PC-3 (cell line): ENCODE measurements around the gene CCNO. TPM values are rescaled to one million over a fixed set of nuclear protein-coding genes. Genes with fewer than 3 reads are reported as not detected.

ENCODE experiments used
- ATAC-seq: fragments of 200-7000 bp; cut with Tn5 transposase; 2 replicates; pipeline ENCODE4 v1.9.1; 2020; ENCODE audit warnings: mild to moderate bottlenecking, moderate library complexity
- BruUV-seq: library from RNA; stranded (reverse); fragments of 400-500 nt; replicated peaks from 2 replicates; lab custom pipeline; 2021; lab: Mats Ljungman, UMichigan
- CTCF ChIA-PET: fragments of 300-600 bp; sonication (Branson Sonifier 250); formaldehyde crosslinking; loops from one replicate; lab custom pipeline; 2022; ENCODE audit warnings: antibody characterized with exemption; lab: Charles Lee
- POLR2A ChIA-PET: fragments of 300-600 bp; sonication (Branson Sonifier 250); formaldehyde crosslinking; loops from one replicate; lab custom pipeline; 2022; ENCODE audit warnings: antibody characterized with exemption; ENCODE audit not compliant: unreplicated experiment; lab: Charles Lee
- DNase-seq: peaks from one replicate; pipeline ENCODE4 v3.0.0-alpha.2; 2015
- H2AFZ ChIP-seq: fragments of 300-600 bp; sonication (generic); 2 replicates; pipeline ENCODE4 v1.6.0; 2016; ENCODE audit warnings: antibody characterized with exemption, low read length
- H3F3A ChIP-seq: fragments of 300-600 bp; sonication (generic); one replicate; pipeline ENCODE4 v1.6.0; 2017; ENCODE audit warnings: antibody characterized with exemption, low read length, control low read depth, mild to moderate bottlenecking; ENCODE audit not compliant: unreplicated experiment
- H3K27ac ChIP-seq: fragments of 300-600 bp; sonication (generic); 2 replicates; pipeline ENCODE4 v1.5.1; 2016; ENCODE audit warnings: mild to moderate bottlenecking, low read length
- H3K27me3 ChIP-seq: fragments of 300-600 bp; sonication (generic); 2 replicates; pipeline ENCODE4 v1.6.1; 2016; ENCODE audit warnings: low read length, mixed read lengths
- H3K36me3 ChIP-seq: fragments of 300-600 bp; sonication (generic); 2 replicates; pipeline ENCODE4 v1.6.1; 2016; ENCODE audit warnings: low read depth, mixed run types, low read length, mixed read lengths
- H3K4me1 ChIP-seq: fragments of 300-600 bp; sonication (generic); 2 replicates; pipeline ENCODE4 v1.5.1; 2016; ENCODE audit warnings: low read length; ENCODE audit not compliant: insufficient read depth
- H3K4me2 ChIP-seq: fragments of 300-600 bp; sonication (generic); 2 replicates; pipeline ENCODE4 v1.6.0; 2016; ENCODE audit warnings: low read length
- H3K4me3 ChIP-seq: fragments of 300-600 bp; sonication (generic); 2 replicates; pipeline ENCODE4 v1.5.1; 2016; ENCODE audit warnings: mild to moderate bottlenecking, low read length, mixed read lengths
- H3K79me2 ChIP-seq: fragments of 300-600 bp; sonication (generic); 2 replicates; pipeline ENCODE4 v1.6.1; 2017; ENCODE audit warnings: low read length, mixed read lengths
- H3K9ac ChIP-seq: fragments of 300-600 bp; sonication (generic); 2 replicates; pipeline ENCODE4 v1.6.0; 2016; ENCODE audit warnings: mild to moderate bottlenecking, low read length
- H3K9me2 ChIP-seq: fragments of 300-600 bp; sonication (generic); replicated peaks from 2 replicates; pipeline ENCODE4 v1.6.1; 2016; ENCODE audit warnings: mixed run types, low read length, mixed read lengths
- H3K9me3 ChIP-seq: fragments of 300-600 bp; sonication (generic); 2 replicates; pipeline ENCODE4 v1.6.1; 2016; ENCODE audit warnings: low read length, mixed read lengths
- H4K20me1 ChIP-seq: fragments of 300-600 bp; sonication (generic); 2 replicates; pipeline ENCODE4 v1.6.1; 2016; ENCODE audit warnings: low read length, mixed read lengths
- CTCF ChIP-seq: fragments of 300-600 bp; sonication (generic); conservative IDR thresholded peaks from 2 replicates; pipeline ENCODE4 v1.5.1; 2017; ENCODE audit warnings: antibody characterized with exemption, low read depth, mild to moderate bottlenecking, low read length
- EZH2 ChIP-seq: fragments of 300-600 bp; sonication (generic); IDR thresholded peaks from one replicate; pipeline ENCODE4 v1.6.1; 2017; ENCODE audit warnings: antibody characterized with exemption, mild to moderate bottlenecking, low read length; ENCODE audit not compliant: unreplicated experiment
- EZH2phosphoT487 ChIP-seq: fragments of 300-600 bp; sonication (generic); IDR thresholded peaks from 2 replicates; pipeline ENCODE4 v1.6.1; 2018; ENCODE audit warnings: mild to moderate bottlenecking, antibody characterized with exemption, low read length, borderline replicate concordance
- intact Hi-C: fragments of 100-400 bp; cut with micrococcal nuclease; formaldehyde crosslinking; loops from 2 replicates; pipeline ENCODE4 v1.9.0; 2023
- total RNA-seq: library from RNA; depleted of rRNA; stranded (reverse); fragments of >200 nt; gene quantifications from 2 replicates; pipeline ENCODE4 v1.2.3, GENCODE V29; 2014

Gene CCNO
- total RNA-seq, 1 experiment from 2014 or later, result 3.4 TPM

GRCh38 chr5:55227664-55228430 is 5.6 kb downstream of the CCNO start:
- intact Hi-C loops, result loop anchor here (2.0 kb wide), 1 partner anchor 79 kb away; the partner anchor contains the start of genes DHX29 and MTREX
- Histone ChIP-seq H3K27me3 (no peaks in the 10 kb centered on the region), H3K4me3 (peak overlapping the region; percentile 76), H3K4me2 (peak overlapping the region; percentile 84), H3K27ac (no peak overlapping the region), H4K20me1 (no peaks in the 10 kb centered on the region), H3K9me2 (no peaks in the 10 kb centered on the region), H3K9me3 (no peaks in the 10 kb centered on the region), H3F3A (no peaks in the 10 kb centered on the region), H3K4me1 (peaks cover 14% of the 10 kb centered on the region; the same call in 1 of the 2 replicates), H2AFZ (peak overlapping the region; percentile 90), H3K9ac (peak overlapping the region; percentile 49), H3K79me2 (peaks cover 14% of the 10 kb centered on the region), H3K36me3 (no peaks in the 10 kb centered on the region)
- ATAC-seq, result no peak
- no peak for TF ChIP-seq EZH2phosphoT487
- no peak for TF ChIP-seq CTCF
- TF ChIP-seq EZH2, result no peak
- BruUV-seq, result no TSS peak
- DNase-seq, result no peak
- POLR2A ChIA-PET, result no interaction called here
- CTCF ChIA-PET, result no interaction called here

GRCh38 chr5:55226934-55227663 is 6.3 kb downstream of the CCNO start, which contains the start of gene MCIDAS:
TSS of gene MCIDAS (minus strand) at chr5:55227315. CDS start at chr5:55227138, 177 bp downstream.
- Histone ChIP-seq H3K9ac (peak within 1 kb of the TSS; percentile 49), H3K9me3 (no peaks in the 10 kb centered on the region), H2AFZ (peak within 1 kb of the TSS; percentile 90), H3K9me2 (no peaks in the 10 kb centered on the region), H3K4me2 (peak within 1 kb of the TSS; percentile 84), H3K79me2 (peaks cover 14% of the 10 kb centered on the region), H3K36me3 (no peaks in the 10 kb centered on the region), H3K27ac (no peak within 1 kb of the TSS), H3K27me3 (no peaks in the 10 kb centered on the region), H4K20me1 (no peaks in the 10 kb centered on the region), H3K4me3 (peak within 1 kb of the TSS; percentile 76), H3K4me1 (peaks cover 14% of the 10 kb centered on the region; the same call in 1 of the 2 replicates), H3F3A (no peaks in the 10 kb centered on the region)
- POLR2A ChIA-PET, result no interaction called here
- peak; percentile 61 for DNase-seq
- CTCF ChIA-PET, result no interaction called here
- intact Hi-C loops, result loop anchor here (2.0 kb wide), 1 partner anchor 80 kb away; the partner anchor contains the start of genes DHX29 and MTREX
- TF ChIP-seq EZH2 (no peak), EZH2phosphoT487 (no peak), CTCF (no peak)
- BruUV-seq, result no TSS peak
- ATAC-seq, result peak; percentile 67
